HG03025 (cell line): ENCODE data around the gene RAB3A.
"Not testable (repeated sequence)": the region's sequence is repeated elsewhere in the genome, so short reads cannot be mapped to it uniquely, and the experiment has no call there.

Source experiments
- ATAC-seq: cut with Tn5 transposase; IDR thresholded peaks from one replicate; pipeline ENCODE4 v1.9.1; 2021; ENCODE audit warnings: mild to moderate bottlenecking, moderate library complexity; ENCODE audit not compliant: unreplicated experiment, low FRiP score

Gene RAB3A

DNA sequence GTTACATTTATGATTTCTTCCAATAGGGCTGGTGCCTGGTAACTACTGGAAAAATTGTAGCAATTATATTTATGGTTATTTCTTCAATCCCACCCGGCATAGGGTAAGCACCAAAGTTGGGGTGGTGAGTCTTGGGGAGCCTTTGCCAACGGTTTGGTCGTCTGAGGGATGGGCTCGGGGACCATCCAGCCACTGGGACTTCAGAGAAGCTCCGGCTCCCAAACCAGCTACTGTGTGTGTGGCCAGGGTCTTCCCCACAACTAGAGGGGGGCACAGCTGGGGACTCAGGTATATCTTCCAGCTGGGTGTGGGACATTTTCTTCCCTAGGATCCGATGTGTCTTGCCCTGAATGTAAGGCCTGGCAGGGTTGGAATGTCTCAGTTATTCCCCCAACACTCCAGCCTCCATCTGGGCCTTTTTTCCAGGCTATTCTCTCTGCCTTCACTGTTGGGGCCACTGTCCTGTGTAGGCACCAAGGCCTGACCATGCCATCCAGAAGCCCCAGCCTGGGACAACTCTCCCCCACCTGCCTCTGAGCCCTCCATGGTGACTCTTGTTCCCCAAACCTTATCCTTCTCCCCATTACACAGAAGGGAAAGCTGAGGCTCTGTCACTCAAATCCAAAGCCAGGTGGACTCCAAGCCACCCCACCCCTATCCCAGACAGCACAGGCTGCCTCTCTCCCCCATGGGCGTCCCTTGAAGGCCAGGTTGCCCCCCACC is 31.4 kb downstream of the RAB3A start:
- no peak for ATAC-seq

DNA sequence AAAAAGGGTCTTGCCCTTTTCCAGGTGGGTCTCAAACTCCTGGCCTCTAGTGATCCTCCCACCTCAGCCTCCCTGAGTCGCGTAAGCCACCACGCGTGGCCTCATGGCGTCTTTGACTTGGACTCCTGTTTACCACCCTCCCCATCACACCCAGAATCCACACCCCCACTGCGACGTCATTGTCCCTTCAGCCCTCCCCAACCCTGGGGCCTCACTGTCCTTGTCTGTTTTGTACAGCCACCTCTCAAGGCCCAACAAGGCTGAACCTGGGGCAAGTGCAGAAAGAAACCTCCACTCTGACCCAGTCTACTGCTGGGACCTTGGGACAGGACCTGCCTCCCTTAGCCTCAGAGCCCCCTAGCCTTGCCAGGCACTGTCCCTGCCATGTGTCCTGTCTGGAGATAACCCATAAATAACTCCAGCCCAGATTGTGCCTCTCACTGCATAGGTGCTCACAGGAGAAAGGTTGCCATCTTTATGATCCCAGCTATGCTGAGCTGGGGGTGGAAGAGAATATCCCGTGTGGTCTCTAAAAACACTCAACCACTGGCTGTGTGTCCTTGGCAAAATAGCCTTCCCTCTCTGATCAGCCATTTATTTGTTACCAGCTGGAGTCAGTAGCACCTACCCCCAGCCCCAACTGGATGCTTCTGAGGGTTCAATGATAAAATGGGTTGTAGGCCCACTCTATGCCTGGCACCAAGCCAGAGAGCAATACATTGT is 32.1 kb downstream of the RAB3A start:
- no peak for ATAC-seq

DNA sequence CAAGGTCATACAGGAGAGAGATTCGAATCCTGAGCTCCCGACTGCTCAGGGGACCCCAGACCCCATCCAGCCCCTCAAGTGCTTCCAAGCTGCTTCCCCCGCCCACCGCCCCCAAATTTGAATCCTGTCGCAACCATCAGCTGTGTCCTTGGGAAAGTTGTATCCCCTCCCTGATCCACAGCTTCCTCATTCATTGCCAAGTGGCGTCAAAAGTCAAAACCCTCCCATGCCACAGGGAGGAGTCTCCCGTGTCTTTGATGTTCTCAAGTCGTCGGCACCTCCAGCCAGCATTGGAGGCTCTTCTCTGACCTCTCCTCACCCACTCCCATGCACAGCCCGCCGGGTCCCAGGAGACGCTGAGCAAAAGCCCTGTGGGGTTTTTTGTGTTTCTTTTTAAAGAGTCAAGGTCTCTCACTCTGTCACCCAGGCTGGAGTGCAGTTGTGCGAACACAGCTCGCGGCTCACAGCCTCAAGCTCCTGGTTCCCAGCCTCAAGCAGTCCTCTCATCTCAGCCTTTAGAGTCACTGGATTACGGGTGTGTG is 33.1 kb downstream of the RAB3A start:
- no peak for ATAC-seq

DNA sequence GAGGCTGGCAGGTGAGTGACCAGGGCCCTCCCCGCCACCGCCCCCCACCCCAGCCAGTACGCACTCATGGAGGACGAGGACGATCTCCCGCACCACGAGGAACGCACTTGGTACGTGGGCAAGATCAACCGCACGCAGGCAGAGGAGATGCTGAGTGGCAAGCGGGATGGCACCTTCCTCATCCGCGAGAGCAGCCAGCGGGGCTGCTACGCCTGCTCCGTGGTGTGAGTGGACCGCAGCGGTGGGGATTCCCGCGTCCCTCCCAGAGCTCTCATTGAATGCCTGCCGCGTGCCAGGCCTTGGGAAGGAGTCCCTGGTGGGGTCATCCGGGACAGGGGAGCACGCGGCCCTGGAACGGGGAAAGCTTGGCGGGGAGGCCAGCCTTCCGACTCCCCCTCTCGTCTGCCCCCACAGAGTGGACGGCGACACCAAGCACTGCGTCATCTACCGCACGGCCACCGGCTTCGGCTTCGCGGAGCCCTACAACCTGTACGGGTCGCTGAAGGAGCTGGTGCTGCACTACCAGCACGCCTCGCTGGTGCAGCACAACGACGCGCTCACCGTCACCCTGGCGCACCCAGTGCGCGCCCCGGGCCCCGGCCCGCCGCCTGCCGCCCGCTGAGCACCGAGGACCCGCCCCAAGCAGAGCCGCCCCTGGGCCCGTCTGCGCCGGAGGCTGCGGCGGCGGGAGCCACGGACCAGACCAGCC is 35.0 kb downstream of the RAB3A start:
- ATAC-seq: no peak

DNA sequence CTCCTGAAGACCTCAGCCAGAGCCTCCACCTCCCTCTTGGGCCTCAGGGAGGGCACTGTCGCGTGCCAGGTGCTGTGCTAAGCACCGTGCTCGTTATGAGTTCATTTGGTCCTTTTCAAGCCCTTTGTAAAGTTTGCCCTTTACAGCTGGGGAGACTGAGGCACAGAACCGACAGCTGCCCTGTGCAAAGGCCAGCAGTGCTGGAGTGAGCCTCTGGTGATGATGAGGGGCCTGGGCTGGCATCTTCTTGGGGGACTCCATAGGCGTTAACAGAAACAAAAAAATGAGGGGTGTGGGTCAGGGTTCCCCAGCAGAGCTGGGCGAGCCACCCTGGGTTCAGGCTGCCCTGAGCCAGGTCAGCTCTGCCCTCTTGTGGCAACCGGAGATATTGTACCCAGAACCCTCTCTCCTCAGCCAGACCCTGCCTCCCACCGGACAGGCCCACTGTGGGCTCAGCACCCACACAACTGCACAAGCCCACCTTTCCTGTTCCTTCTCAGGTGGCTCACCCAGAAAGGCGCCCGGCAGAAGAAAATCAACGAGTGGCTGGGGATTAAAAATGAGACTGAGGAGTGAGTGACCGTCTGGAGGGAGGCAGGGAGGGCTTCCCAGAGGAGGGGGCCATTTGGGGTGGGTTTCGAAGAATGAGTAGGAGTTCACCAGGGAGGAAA is 35.7 kb downstream of the RAB3A start:
- no peak for ATAC-seq

DNA sequence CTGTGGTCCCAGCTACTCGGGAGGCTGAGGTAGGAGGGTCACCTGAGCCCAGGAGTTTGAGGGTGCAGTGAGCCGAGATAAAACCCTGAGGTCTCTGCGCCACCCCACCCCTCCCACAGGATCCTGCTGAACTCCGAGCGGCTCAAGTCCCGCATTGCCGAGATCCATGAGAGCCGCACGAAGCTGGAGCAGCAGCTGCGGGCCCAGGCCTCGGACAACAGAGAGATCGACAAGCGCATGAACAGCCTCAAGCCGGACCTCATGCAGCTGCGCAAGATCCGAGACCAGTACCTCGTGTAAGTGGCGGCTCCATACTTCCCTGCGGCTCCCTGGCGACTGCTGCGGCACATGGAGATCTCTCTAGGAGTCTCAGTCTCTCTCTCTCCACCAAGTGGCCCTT is 36.8 kb downstream of the RAB3A start:
- no peak for ATAC-seq

DNA sequence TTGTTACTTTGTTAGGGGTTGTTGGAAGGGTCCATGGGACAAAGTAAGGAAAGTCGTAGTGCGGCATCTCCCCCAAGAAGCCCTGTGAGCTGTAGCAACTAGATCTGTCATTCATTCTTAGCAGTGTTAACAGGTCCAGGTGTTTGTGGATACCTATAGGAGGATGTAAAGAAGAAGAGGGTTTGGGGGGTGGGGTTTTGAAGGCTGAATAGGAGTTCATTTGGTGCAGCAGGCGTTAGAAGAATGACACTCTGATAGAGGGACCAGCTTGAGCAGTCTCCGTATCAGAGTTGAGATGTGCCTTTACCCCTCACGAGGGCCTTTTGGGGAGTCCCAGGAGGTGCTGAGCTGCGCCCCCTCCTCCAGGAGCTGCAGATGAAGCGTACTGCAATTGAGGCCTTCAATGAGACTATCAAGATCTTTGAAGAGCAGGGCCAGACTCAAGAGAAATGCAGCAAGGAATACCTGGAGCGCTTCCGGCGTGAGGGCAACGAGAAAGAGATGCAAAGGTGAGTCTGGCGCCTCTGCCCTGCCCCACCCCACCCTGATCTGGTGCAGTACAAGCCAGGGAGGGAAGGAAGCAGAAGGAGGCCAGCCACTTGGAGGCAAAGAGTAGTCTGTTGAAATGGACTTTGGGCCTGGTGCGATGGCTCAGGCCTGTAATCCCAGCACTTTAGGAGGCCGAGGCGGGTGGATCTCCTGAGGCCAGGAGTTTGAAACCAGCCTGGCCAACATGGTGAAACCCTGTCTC is 37.9 kb downstream of the RAB3A start:
- ATAC-seq: no peak

DNA sequence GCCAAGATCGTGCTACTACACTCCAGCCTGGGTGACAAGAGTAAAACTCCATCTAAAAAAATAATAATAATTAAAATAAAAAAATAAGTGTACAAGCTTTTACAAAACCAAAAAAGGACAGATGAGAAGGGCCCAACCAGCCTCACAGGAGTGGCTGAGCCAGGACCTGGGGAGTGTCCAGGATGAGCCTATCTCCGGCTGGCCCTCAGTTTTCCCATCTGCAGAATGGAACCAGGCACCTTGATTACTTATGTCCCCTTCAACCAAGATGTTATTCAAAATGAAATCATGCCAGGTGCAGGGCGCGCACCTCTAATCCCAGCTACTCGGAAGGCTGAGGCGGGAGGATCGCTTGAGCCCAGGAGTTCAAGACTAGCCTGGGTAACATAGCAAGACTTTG is 39.8 kb downstream of the RAB3A start:
- ATAC-seq: no peak

DNA sequence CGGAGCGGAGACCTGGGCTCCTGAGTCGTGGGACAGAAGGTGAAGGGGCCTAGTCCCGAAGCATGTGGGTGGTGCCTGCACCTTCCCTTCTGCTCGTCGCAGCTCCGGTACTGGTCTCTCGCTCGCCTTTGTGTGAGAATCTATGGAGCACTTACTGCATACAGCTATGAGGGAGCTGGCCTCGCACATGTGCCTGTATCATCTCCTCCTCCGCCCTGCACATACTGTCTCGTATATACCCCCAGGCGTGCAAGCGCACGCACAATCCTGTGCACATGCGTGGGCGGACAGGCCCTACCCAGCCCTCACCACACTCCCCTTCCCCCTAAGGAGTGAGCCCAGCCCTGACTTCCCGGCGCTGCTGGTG is 42.2 kb downstream of the RAB3A start:
- ATAC-seq: no peak

DNA sequence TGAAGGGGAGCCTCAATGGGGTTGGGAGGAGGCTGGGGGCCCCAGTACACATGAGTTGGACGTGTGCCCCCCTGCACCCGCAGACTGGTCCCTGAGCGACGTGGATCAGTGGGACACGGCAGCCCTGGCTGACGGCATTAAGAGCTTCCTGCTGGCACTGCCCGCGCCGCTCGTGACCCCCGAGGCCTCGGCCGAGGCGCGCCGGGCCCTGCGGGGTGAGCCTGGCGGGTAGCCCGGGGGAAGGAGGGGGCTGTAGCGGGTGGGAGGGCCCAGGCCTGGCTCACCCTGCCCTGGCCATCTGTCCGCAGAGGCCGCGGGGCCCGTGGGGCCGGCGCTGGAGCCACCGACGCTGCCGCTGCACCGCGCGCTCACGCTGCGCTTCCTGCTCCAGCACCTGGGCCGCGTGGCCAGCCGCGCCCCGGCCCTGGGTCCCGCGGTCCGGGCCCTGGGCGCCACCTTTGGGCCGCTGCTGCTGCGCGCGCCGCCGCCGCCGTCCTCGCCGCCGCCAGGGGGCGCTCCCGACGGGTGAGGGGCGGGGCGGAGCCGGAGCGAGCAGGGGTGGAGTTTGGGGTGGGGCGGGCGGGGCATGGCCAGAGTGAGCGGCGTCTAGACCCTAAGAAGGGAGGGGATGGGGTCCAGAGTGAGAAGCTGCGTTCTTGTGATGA is 42.7 kb downstream of the RAB3A start:
- peak; percentile 45 for ATAC-seq

DNA sequence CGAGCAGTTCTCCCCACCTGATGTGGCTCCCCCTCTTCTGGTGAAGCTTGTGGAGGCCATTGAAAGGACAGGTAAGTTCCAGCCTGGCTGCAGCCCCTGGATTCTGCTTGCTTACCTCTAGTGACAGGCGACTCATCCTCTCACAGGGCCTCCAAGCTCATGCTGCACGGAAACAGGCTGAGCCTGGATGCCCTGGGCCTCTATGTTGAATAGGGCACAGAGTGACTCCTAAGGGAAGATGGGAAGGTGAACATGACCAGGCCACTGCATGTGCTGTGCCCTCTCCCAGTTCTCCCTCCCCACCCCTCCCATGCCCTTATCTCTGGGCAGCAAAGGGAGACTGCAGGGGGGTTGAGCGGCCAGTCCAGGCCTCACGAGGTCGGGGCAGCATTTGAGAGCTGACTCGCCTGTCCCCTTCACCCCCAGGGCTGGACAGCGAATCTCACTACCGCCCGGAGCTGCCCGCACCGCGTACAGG is 43.3 kb downstream of the RAB3A start:
- no peak for ATAC-seq

DNA sequence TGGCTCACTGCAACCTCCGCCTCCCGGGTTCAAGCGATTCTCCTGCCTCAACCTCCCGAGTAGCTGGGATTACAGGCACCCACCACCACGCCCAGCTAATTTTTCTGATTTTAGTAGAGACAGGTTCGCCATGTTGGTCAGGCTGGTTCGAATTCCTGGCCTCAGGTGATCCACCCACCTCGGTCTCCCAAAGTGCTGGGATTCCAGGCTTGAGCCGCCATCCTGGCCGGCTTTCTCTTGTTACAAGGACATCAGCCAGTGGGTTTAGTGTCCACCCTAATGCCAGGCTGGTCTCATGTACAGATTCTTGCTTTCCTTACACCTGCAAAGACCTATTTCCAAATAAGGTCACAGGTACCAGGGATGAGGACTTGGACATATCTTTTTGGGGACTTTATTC is 44.0 kb downstream of the RAB3A start:
- ATAC-seq: no peak

DNA sequence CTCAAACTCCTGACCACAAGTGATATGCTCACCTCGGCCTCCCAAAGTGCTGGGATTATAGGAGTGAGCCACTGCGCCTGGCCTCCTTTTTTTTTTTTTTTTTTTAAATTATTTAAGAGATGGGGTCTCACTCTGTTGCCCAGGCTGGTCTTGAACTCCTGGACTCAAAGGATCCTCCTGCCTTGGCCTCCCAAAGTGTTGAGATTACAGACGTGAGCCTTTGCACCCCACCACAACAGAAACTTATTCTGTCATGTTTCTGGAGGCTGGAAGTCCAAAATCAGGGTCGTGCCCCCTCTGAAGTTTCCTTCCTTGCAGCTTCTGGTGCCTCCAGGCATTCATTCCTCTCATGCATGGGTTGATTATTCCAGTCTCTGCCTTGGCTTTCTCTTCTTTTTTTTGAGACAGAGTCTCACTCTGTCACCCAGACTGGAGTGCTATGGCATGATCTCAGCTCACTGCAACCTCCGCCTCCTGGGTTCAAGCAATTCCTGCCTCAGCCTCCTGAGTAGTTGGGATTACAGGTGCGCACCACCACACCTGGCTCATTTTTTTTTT is 44.7 kb downstream of the RAB3A start:
- not testable (repeated sequence) for ATAC-seq

DNA sequence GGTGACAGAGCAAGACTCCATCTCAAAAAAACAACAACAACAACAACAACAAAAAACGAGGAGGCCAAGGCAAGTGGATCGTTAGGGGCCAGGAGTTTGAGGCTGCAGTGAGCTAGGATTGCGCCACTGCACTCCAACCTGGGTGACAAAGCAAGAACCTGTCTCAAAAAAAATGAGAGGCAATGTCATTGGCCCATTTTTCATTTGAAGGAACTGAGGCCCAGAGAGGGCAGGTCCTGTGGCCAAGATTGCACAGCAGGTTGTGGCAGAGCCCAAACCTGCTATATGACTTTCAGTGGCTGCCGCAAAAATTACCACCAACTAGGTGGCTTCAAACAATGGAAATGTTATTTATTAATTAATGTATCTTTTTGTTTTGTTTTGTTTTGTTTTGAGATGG is 45.4 kb downstream of the RAB3A start:
- no peak for ATAC-seq

DNA sequence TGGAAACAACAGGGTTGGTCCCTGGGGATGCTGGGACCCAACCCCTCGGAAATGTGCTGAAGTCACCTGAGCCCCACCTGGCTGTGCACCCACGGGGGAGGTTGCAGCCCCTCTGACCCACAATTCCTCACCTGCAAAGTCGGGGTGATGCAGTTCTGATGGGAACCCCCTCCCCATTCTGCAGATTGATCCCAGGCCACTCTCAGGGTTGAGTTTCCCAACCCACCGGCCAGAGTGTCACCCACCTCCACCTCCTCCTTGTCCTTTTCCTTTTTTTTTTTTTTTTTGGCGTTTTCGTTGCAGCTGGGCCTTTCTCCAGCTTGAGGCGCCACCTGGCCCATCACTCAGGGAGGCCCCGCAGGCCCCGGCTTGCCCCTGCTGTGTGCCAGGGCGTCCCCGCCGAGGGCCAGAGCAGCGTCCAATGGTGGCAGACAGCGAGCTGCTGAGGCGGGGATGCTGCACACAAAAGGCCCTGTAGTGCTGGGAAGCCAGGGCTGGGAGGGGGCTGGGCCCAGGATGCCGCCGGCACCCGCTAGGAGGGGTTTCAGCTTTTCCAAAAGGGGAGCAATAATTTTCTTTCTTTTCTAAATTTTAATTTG is 46.3 kb downstream of the RAB3A start:
- no peak for ATAC-seq

DNA sequence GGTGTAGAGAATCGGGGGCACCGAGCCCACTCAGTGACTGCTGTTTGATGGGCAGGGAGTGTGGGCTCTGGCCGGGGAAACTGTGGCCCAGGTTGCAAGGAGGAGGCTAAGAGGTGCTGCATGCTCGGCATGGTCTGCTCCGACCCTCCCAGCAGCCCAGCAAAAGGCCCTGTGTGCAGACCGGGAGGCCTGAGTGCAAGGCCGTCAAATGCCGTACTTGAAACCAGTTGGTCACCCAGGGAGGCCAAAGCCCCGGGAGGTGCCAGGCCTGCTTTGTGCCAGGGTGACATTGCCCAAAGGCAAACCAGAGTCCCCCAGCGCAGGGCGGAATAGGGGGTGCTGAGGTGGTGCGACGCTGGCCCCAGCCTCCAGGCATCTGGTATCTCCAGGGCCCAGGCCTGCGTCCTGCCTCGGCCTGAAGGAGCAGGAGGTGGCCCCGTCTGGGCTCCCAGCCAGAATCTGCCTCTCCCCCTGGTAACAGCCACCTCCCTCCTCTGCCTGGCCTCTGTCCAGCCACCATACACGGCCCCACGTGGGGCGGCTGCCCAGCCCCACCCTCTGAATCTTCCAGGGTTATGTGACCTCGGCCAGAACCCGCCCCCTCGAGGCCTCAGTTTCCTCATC is 46.9 kb downstream of the RAB3A start:
- ATAC-seq: no peak

DNA sequence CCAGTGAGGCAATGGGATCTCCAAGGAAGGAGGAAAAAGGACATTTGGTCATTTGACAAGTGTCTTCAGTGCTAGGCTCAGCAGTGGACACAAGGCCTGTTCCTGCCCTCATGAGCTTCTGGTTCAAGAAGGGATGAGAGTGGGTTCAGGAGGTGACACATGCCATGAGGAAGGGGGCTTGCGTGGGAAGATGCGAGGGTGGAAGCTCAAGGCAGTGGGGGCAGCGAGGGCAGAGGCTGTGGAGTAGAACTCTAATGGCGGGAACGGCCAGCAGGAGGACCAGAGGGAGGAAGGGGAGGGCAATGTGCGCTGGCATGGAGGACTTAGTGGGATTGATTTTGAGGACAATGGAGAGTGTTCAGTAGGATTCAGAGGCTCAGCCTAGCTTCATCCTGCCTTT is 47.6 kb downstream of the RAB3A start:
- no peak for ATAC-seq
